IMR-90 (cell line): ENCODE results near the gene SORBS1.

Experiments used
- BHLHE40 ChIP-seq: fragments of 150-350 bp; IDR thresholded peaks from 2 replicates; pipeline ENCODE4 v1.6.1; 2016; ENCODE audit warnings: mild to moderate bottlenecking, low read depth, low read length
- POLR2A ChIP-seq: IDR thresholded peaks from 2 replicates; pipeline ENCODE4 v1.6.1; 2012; ENCODE audit warnings: mild to moderate bottlenecking, low read depth, low read length
- TF ChIP-seq, protein P1 (sequence below): conservative IDR thresholded peaks from 2 replicates; pipeline ENCODE4 v1.5.1; 2012; ENCODE audit warnings: mild to moderate bottlenecking, low read depth, low read length, improper control_type of control experiment
- TF ChIP-seq, protein P2 (sequence below): fragments of 150-350 bp; IDR thresholded peaks from 2 replicates; pipeline ENCODE4 v1.6.1; 2017; ENCODE audit warnings: mild to moderate bottlenecking, antibody characterized with exemption, low read length, low read depth

DNA sequence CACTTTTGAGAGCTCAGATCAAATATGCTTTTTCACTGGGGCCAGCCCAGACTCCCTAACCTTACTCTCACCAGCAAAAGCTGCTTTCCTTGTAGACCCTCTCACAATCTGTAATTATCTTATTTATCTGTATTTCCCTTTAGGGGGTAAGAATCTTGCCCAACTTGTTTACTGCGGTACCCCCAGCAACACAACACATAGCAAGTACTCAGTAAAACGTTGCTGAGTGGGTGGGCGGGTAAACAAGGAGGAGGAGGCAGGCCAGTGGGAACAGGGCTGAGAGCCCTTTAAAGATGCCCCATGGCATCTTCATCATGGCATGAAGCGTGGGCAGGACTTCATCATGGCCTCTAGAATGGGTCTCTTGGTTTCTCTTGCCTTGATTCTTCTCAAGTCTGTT lies 64.2 kb downstream of the SORBS1 start:
- no peak for TF ChIP-seq POLR2A
- TF ChIP-seq, protein P1, sequence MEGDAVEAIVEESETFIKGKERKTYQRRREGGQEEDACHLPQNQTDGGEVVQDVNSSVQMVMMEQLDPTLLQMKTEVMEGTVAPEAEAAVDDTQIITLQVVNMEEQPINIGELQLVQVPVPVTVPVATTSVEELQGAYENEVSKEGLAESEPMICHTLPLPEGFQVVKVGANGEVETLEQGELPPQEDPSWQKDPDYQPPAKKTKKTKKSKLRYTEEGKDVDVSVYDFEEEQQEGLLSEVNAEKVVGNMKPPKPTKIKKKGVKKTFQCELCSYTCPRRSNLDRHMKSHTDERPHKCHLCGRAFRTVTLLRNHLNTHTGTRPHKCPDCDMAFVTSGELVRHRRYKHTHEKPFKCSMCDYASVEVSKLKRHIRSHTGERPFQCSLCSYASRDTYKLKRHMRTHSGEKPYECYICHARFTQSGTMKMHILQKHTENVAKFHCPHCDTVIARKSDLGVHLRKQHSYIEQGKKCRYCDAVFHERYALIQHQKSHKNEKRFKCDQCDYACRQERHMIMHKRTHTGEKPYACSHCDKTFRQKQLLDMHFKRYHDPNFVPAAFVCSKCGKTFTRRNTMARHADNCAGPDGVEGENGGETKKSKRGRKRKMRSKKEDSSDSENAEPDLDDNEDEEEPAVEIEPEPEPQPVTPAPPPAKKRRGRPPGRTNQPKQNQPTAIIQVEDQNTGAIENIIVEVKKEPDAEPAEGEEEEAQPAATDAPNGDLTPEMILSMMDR: no peak
- no peak for TF ChIP-seq BHLHE40
- TF ChIP-seq, protein P2, sequence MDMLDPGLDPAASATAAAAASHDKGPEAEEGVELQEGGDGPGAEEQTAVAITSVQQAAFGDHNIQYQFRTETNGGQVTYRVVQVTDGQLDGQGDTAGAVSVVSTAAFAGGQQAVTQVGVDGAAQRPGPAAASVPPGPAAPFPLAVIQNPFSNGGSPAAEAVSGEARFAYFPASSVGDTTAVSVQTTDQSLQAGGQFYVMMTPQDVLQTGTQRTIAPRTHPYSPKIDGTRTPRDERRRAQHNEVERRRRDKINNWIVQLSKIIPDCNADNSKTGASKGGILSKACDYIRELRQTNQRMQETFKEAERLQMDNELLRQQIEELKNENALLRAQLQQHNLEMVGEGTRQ: no peak
